ENCODE measurements around the gene PLA2G2F. TPM values are rescaled to one million over a fixed set of nuclear protein-coding genes. Genes with fewer than 3 reads are reported as not detected.

PLA2G2F gene
- total RNA-seq, 1 donor from 2014 or later = 9.2 TPM

DNA sequence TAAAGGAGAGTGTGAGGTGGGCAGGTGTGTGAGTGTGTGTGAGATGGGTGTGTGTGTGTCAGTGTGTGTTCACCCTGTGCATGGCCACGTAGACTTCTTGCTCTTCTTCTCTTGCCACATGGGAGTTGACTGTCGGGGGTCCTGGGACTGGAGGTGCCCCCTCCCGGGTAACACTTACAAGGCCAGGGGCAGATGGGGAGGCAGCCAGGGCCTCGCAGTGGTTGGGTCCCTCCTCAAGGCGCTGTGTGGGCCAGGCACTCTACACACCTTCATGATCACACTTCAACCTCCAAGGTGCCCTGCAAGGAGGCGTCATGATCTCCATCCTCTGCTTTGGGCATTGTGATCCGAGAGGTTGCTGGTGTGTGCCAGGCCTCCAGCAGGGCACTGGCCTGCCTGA, 2.3 kb downstream of the PLA2G2F start:
- TF ChIP-seq, protein P1, sequence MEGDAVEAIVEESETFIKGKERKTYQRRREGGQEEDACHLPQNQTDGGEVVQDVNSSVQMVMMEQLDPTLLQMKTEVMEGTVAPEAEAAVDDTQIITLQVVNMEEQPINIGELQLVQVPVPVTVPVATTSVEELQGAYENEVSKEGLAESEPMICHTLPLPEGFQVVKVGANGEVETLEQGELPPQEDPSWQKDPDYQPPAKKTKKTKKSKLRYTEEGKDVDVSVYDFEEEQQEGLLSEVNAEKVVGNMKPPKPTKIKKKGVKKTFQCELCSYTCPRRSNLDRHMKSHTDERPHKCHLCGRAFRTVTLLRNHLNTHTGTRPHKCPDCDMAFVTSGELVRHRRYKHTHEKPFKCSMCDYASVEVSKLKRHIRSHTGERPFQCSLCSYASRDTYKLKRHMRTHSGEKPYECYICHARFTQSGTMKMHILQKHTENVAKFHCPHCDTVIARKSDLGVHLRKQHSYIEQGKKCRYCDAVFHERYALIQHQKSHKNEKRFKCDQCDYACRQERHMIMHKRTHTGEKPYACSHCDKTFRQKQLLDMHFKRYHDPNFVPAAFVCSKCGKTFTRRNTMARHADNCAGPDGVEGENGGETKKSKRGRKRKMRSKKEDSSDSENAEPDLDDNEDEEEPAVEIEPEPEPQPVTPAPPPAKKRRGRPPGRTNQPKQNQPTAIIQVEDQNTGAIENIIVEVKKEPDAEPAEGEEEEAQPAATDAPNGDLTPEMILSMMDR (IDR thresholded peaks at IDR 0.05; ENCODE audit: insufficient read depth, low read length, poor library complexity, severe bottlenecking) = no peak

DNA sequence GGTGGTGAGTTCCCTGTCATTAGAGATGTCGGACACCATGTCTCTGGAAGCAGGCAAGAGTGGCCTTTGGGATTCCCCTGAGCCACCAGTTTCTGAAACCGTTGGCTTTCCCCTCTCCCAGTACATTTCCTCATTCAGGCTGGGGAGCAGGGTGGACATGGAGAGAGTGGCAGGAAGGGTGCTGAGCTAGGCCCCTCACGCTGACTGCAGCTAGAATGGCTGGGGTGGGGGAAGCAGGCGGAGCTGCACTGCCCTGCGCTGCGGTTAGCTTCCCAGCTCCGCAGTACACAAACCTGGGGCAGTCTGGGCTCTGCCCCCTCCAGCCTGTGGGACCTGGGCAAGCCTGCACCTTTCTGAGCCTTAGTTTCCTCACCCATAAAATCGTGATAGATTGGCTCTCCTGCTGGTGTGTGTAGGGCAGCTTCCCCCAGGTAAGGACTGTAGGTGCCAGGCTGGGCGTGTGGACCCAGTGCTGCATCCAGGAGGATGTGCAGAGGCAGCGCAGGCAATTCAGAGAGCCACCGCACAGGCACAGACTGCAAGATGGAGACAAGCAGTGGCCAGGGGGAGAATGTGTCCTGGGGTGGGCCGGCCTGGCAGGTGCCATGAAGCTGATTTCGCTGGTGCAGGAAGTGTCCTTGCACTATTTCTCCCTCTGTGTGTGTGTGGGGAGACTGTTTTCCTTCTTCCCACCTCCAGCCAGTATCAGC, 3.0 kb downstream of the PLA2G2F start:
- TF ChIP-seq, protein P1 (IDR thresholded peaks at IDR 0.05; ENCODE audit: insufficient read depth, low read length, poor library complexity, severe bottlenecking) = no peak

More for the DNA sequence above, 2.3 kb downstream of the PLA2G2F start:
- Histone ChIP-seq H3K36me3 (ENCODE audit: control insufficient read depth, insufficient read depth, low read length) (no peaks in the 10 kb centered on the region), H3K27me3 (ENCODE audit: control insufficient read depth, insufficient read depth, low read length) (no peaks in the 10 kb centered on the region), H3K4me3 (ENCODE audit: low read depth, low read length) (no peak overlapping the region)
- no peak for DNase-seq (ENCODE audit: low read depth)

DNA sequence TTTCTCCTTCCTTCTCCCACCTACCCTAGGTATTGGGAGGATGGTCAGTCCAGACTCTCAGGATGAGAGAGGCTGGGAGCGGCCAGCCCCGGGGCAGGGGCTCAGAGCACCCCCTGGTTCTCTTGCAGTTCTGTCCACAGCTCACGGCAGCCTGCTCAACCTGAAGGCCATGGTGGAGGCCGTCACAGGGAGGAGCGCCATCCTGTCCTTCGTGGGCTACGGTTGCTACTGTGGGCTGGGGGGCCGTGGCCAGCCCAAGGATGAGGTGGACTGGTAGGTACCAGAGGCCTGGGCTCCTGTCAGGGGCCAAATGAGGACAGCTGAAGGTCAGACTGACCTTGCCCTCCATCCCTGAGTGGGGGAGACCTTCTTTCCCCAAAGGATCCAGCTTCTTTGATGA, 4.2 kb downstream of the PLA2G2F start:
- TF ChIP-seq, protein P1 (IDR thresholded peaks at IDR 0.05; ENCODE audit: insufficient read depth, low read length, poor library complexity, severe bottlenecking) = no peak
- Histone ChIP-seq H3K27me3 (ENCODE audit: control insufficient read depth, insufficient read depth, low read length) (no peaks in the 10 kb centered on the region), H3K36me3 (ENCODE audit: control insufficient read depth, insufficient read depth, low read length) (no peaks in the 10 kb centered on the region), H3K4me3 (ENCODE audit: low read depth, low read length) (no peak overlapping the region)
- DNase-seq (ENCODE audit: low read depth) = no peak

More for the DNA sequence above, 3.0 kb downstream of the PLA2G2F start:
- no peaks in the 10 kb centered on the region for H3K27me3 ChIP-seq (ENCODE audit: control insufficient read depth, insufficient read depth, low read length)
- H3K36me3 ChIP-seq (ENCODE audit: control insufficient read depth, insufficient read depth, low read length) = no peaks in the 10 kb centered on the region
- DNase-seq (ENCODE audit: low read depth) = no peak
- H3K4me3 ChIP-seq (ENCODE audit: low read depth, low read length) = no peak overlapping the region

DNA sequence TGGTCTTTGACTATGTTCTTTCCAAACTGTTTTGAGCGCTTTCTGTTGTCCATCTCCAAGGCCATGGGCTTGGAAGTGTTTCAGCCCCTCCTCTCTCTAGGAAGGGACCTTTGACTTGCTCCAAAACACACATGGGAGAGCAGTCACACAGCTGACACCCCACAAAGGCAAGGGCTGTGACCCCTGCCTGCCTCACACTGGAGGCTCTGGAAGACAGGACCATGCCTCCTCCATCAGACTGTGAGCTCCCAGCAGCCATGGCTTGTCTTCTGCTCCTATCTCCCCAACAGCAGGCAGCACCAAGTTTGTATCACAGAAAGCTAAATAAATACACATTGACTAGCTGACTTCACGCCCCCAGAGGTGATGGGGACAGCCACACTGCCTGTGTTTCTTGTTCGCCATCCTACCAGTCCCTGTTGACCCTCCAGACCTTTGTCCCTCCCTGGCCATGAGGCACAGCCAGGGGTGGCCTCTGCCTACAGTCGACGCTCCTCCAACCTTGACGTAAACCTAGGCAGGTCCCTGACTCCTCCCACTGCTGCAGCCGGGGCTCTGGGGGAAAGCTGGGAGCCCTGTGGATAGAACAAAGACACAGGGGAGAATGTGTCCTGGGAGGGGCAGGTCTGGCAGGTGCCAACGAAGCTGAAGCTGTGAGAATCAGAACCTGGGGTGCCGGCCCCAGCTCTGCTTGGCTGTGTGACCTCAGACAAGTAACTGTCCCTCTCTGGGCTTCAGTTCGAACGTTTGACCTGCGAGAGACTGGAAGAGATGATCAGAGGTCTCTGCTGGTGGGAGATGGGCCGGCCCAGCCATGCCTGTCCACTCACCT, 4.8 kb downstream of the PLA2G2F start:
- DNase-seq (ENCODE audit: low read depth) = no peak
- TF ChIP-seq, protein P1 (IDR thresholded peaks at IDR 0.05; ENCODE audit: insufficient read depth, low read length, poor library complexity, severe bottlenecking) = no peak
- Histone ChIP-seq H3K36me3 (ENCODE audit: control insufficient read depth, insufficient read depth, low read length) (no peaks in the 10 kb centered on the region), H3K27me3 (ENCODE audit: control insufficient read depth, insufficient read depth, low read length) (no peaks in the 10 kb centered on the region), H3K4me3 (ENCODE audit: low read depth, low read length) (no peak overlapping the region)

DNA sequence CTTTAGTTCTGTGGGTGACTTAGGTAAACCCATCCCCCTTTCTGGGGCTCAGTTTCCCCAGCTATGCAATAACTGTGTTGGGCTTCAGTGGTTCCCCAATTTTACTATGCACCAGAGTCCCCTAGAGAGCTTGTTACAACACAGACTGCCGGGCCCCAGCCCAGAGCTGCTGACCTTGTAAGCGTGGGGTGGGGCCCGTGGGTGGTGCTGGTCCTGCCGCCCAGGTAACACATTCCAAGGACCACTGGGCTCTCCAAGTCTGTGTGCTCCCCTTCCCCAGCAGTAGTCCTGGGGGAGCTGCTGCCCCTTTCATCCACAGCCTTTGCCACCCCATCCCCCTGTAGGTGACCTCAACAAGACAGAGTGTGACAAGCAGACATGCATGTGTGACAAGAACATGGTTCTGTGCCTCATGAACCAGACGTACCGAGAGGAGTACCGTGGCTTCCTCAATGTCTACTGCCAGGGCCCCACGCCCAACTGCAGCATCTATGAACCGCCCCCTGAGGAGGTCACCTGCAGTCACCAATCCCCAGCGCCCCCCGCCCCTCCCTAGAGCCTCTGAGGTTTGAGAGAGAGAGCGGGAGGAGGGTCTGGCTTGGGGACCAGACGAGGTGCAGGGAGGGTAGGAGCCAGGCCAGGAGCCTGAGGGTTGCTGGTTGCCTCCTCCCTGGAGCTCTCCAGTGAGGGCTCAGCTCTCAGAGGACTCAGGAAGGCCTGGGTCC, 8.9 kb downstream of the PLA2G2F start:
- Histone ChIP-seq H3K4me3 (ENCODE audit: low read depth, low read length) (no peak overlapping the region), H3K36me3 (ENCODE audit: control insufficient read depth, insufficient read depth, low read length) (no peaks in the 10 kb centered on the region), H3K27me3 (ENCODE audit: control insufficient read depth, insufficient read depth, low read length) (no peaks in the 10 kb centered on the region)
- TF ChIP-seq, protein P1 (IDR thresholded peaks at IDR 0.05; ENCODE audit: insufficient read depth, low read length, poor library complexity, severe bottlenecking) = no peak
- no peak for DNase-seq (ENCODE audit: low read depth)

All from kidney epithelial cell (primary cell).